Prostate gland (tissue), 2 donors: ENCODE data around the gene ITGB5. TPM values are rescaled to one million over a fixed set of nuclear protein-coding genes. Genes with fewer than 3 reads are reported as not detected.

Experiments used
- DNase-seq: peaks from one replicate; pipeline ENCODE4 v3.0.0-alpha.2; 2019; ENCODE audit warnings: low spot score
- H3K27ac ChIP-seq, 2 donors: fragments of 200-600 bp; sonication (generic); 2 replicates each; pipeline ENCODE4 v1.5.1; 2017 to 2019
- H3K27me3 ChIP-seq: fragments of 200-600 bp; sonication (generic); replicated peaks from 2 replicates; pipeline ENCODE4 v1.5.1; 2019; ENCODE audit not compliant: insufficient read depth
- H3K36me3 ChIP-seq, 2 donors: fragments of 200-600 bp; sonication (generic); 1 replicate in 1 of 2; 2 replicates in 1 of 2; pipeline versions ENCODE4 v1.5.1 to v1.8.1; 2017 to 2019
- H3K4me1 ChIP-seq: fragments of 200-600 bp; sonication (generic); replicated peaks from 2 replicates; pipeline ENCODE4 v1.5.1; 2019
- H3K4me3 ChIP-seq, 2 donors: fragments of 200-600 bp; sonication (generic); 2 replicates each; pipeline ENCODE4 v1.5.1; 2017 to 2019
- H3K9me3 ChIP-seq: fragments of 200-600 bp; sonication (generic); 2 replicates; pipeline ENCODE4 v1.5.1; 2017
- CTCF ChIP-seq, 4 experiments: fragments of 200-600 bp in 2 of 4; fragments of 450-650 bp in 2 of 4; sonication (generic) in 2 of 4; IDR thresholded peaks; 1 replicate in 3 of 4; 2 replicates in 1 of 4; pipeline ENCODE4 v1.5.1; 2016 to 2019; ENCODE audit warnings: antibody characterized with exemption in 4 of 4, mild to moderate bottlenecking in 2 of 4, moderate library complexity in 2 of 4
- POLR2A ChIP-seq: fragments of 450-650 bp; IDR thresholded peaks from one replicate; pipeline ENCODE4 v1.6.1; 2016; ENCODE audit warnings: antibody characterized with exemption, mild to moderate bottlenecking
- POLR2AphosphoS5 ChIP-seq: sonication (generic); formaldehyde crosslinking; IDR thresholded peaks from one replicate; pipeline ENCODE4 v1.6.1; 2017; ENCODE audit warnings: antibody characterized with exemption
- WGBS: methylation state at CpG from one replicate; pipeline ENCODE4 v1.1.5; 2018; 5-methylcytosine and 5-hydroxymethylcytosine counted together
- intact Hi-C: fragments of 100-400 bp; cut with DNase I; formaldehyde crosslinking; loops from one replicate; pipeline ENCODE4 v1.14.2; 2022
- total RNA-seq, 2 donors: library from RNA; depleted of rRNA; stranded (reverse); fragments of >200 nt; gene quantifications; one replicate each; pipeline ENCODE4 v1.1.0, GENCODE V29; 2016

Gene ITGB5
- total RNA-seq, 2 donors from 2014 or later = 123 to 154 TPM

GRCh38 chr3:124776856-124777255, 110.3 kb downstream of the ITGB5 start:
- TF ChIP-seq POLR2A (no peak), CTCF (IDR thresholded peaks at IDR 0.05) (no peak), POLR2AphosphoS5 (no peak)
- H3K27ac ChIP-seq = no peak overlapping the region
- H3K4me3 ChIP-seq = no peak overlapping the region
- no peaks in the 10 kb centered on the region for H3K9me3 ChIP-seq
- intact Hi-C loops = no loop called here
- H3K27me3 ChIP-seq = no peaks in the 10 kb centered on the region
- H3K36me3 ChIP-seq = no peaks in the 10 kb centered on the region
- DNase-seq = no peak
- 90% methylated on average over 5 of the region's 5 CpGs for WGBS
- H3K4me1 ChIP-seq = peaks cover 12% of the 10 kb centered on the region

- Histone ChIP-seq H3K4me3 (no peak overlapping the region), H3K27me3 (no peaks in the 10 kb centered on the region), H3K9me3 (no peaks in the 10 kb centered on the region), H3K4me1 (peaks cover 3% of the 10 kb centered on the region), H3K36me3 (no peaks in the 10 kb centered on the region), H3K27ac (no peak overlapping the region)
- intact Hi-C loops = no loop called here
- 91% methylated on average over 9 of the region's 9 CpGs for WGBS
- no peak for DNase-seq
- no peak for TF ChIP-seq POLR2A
- TF ChIP-seq POLR2AphosphoS5 = no peak
- no peak for TF ChIP-seq CTCF (IDR thresholded peaks at IDR 0.05)
Measured at GRCh38 chr3:124775877-124776276, 111.3 kb downstream of the ITGB5 start.

- no peak overlapping the region for H3K4me3 ChIP-seq
- intact Hi-C loops = no loop called here
- H3K9me3 ChIP-seq = no peaks in the 10 kb centered on the region
- no peaks in the 10 kb centered on the region for H3K4me1 ChIP-seq
- no peak for TF ChIP-seq POLR2A
- no peak for TF ChIP-seq CTCF (IDR thresholded peaks at IDR 0.05)
- TF ChIP-seq POLR2AphosphoS5 = no peak
- H3K36me3 ChIP-seq = no peaks in the 10 kb centered on the region
- WGBS = 94% methylated on average over 7 of the region's 7 CpGs
- no peaks in the 10 kb centered on the region for H3K27me3 ChIP-seq
- no peak overlapping the region for H3K27ac ChIP-seq
- no peak for DNase-seq
Measured at GRCh38 chr3:124774841-124775402, 112.2 kb downstream of the ITGB5 start.

GRCh38 chr3:124774327-124774718, 112.8 kb downstream of the ITGB5 start:
- no peaks in the 10 kb centered on the region for H3K9me3 ChIP-seq
- H3K36me3 ChIP-seq = no peaks in the 10 kb centered on the region
- intact Hi-C loops = no loop called here
- H3K4me1 ChIP-seq = no peaks in the 10 kb centered on the region
- no peaks in the 10 kb centered on the region for H3K27me3 ChIP-seq
- TF ChIP-seq POLR2A = no peak
- TF ChIP-seq POLR2AphosphoS5 = peak; percentile 13
- no peak for TF ChIP-seq CTCF (IDR thresholded peaks at IDR 0.05)
- no peak overlapping the region for H3K27ac ChIP-seq
- no peak for DNase-seq
- H3K4me3 ChIP-seq = no peak overlapping the region
- WGBS = 49% methylated on average over 6 of the region's 6 CpGs
